HepG2 (cell line): Measurements from ENCODE around the gene PPM1E. TPM values are rescaled to one million over a fixed set of nuclear protein-coding genes. Genes with fewer than 3 reads are reported as not detected.
A peak's percentile ranks its signal among the peaks of the same experiment; 100 is the strongest.

Source experiments
- ATAC-seq: fragments of 200-7000 bp; cut with Tn5 transposase; 3 replicates; pipeline ENCODE4 v1.9.1; 2020; ENCODE audit warnings: mild to moderate bottlenecking, moderate library complexity
- BruUV-seq: library from RNA; stranded (reverse); fragments of 400-500 nt; replicated peaks from 2 replicates; lab custom pipeline; 2021; lab: Mats Ljungman, UMichigan
- CTCF ChIA-PET: fragments of 300-600 bp; formaldehyde crosslinking; extraction: SDS; loops from one replicate; lab custom pipeline; 2021; ENCODE audit warnings: low total read pairs, inconsistent platforms, low intra/inter-chr PET ratio; lab: Yijun Ruan, JAX
- POLR2A ChIA-PET: fragments of 350-600 bp; sonication (Branson Sonifier 250); formaldehyde crosslinking; loops from one replicate; lab custom pipeline; 2020; ENCODE audit warnings: antibody characterized with exemption, inconsistent platforms; lab: Yijun Ruan, JAX
- DNase-seq: peaks from one replicate; pipeline ENCODE4 v3.0.0-alpha.2; 2015; ENCODE audit warnings: low spot score
- FAIRE-seq: peaks from 3 replicates; lab custom pipeline; 2011; peaks lifted over from hg19 to GRCh38; lab: Jason Lieb, UNC
- H2AFZ ChIP-seq: one replicate; pipeline ENCODE4 v1.6.1; 2011; ENCODE audit warnings: low read length, inconsistent platforms
- H3K27ac ChIP-seq: fragments of 300-600 bp; 3 replicates; pipeline ENCODE4 v1.8.0; 2011; ENCODE audit warnings: mixed run types, mild to moderate bottlenecking, mixed read lengths, low read length, inconsistent platforms; ENCODE audit not compliant: insufficient read depth; ENCODE audit errors: extremely low read length
- H3K27me3 ChIP-seq, 2 experiments: fragments of 200-600 bp in 1 of 2; 2 replicates in 1 of 2; 3 replicates in 1 of 2; pipeline versions ENCODE4 v1.6.0 to v1.8.0; 2011; ENCODE audit warnings: low read length in 2 of 2, mild to moderate bottlenecking in 2 of 2, moderate library complexity in 2 of 2, inconsistent platforms in 1 of 2; ENCODE audit not compliant: insufficient read depth in 2 of 2, control insufficient read depth in 1 of 2
- H3K36me3 ChIP-seq, 2 experiments: fragments of 200-600 bp in 1 of 2; replicated peaks in 1 of 2; 2 replicates in 1 of 2; 3 replicates in 1 of 2; pipeline versions ENCODE4 v1.5.1 to v1.8.0; 2011; ENCODE audit warnings: low read length in 2 of 2, inconsistent platforms in 1 of 2; ENCODE audit not compliant: insufficient read depth in 2 of 2, control insufficient read depth in 1 of 2
- H3K4me1 ChIP-seq: 2 replicates; pipeline ENCODE4 v1.5.1; 2012; ENCODE audit warnings: low read length, inconsistent platforms; ENCODE audit not compliant: insufficient read depth
- H3K4me2 ChIP-seq: 2 replicates; pipeline ENCODE4 v1.6.0; 2011; ENCODE audit warnings: low read depth, low read length, inconsistent platforms
- H3K4me3 ChIP-seq, 3 experiments: fragments of 200-600 bp in 1 of 3; sonication (generic), shearing (Covaris generic) in 1 of 3; replicated peaks in 1 of 3; 2 replicates each; pipeline ENCODE4 v1.5.1; 2011 to 2016; ENCODE audit warnings: low read length in 3 of 3, inconsistent platforms in 2 of 3, low read depth in 2 of 3, mild to moderate bottlenecking in 2 of 3, control low read depth in 1 of 3, mixed read lengths in 1 of 3; ENCODE audit not compliant: insufficient read depth in 1 of 3
- H3K79me2 ChIP-seq: one replicate; pipeline ENCODE4 v1.6.1; 2011; ENCODE audit warnings: low read length, inconsistent platforms; ENCODE audit not compliant: insufficient read depth
- H3K9ac ChIP-seq: 2 replicates; pipeline ENCODE4 v1.6.0; 2011; ENCODE audit warnings: mild to moderate bottlenecking, low read depth, low read length, inconsistent platforms; ENCODE audit not compliant: insufficient read depth
- H3K9me3 ChIP-seq: 2 replicates; pipeline ENCODE4 v1.5.1; 2012; ENCODE audit warnings: mild to moderate bottlenecking, low read length
- H4K20me1 ChIP-seq: 2 replicates; pipeline ENCODE4 v1.6.0; 2011; ENCODE audit warnings: inconsistent platforms, mild to moderate bottlenecking, low read length, moderate library complexity; ENCODE audit not compliant: insufficient read depth
- CEBPG ChIP-seq: IDR thresholded peaks from 2 replicates; pipeline ENCODE4 v1.6.1; 2016
- SAP130 ChIP-seq: IDR thresholded peaks from 2 replicates; pipeline ENCODE4 v1.6.1; 2016; ENCODE audit warnings: low read depth
- STAG1 ChIP-seq: sonication (generic); formaldehyde crosslinking; IDR thresholded peaks from 2 replicates; pipeline ENCODE4 v1.4.0; 2020; ENCODE audit warnings: missing genetic modification reagents
- ZNF550 ChIP-seq: sonication (generic); formaldehyde crosslinking; IDR thresholded peaks from 2 replicates; pipeline ENCODE4 v1.4.0; 2020; ENCODE audit warnings: mild to moderate bottlenecking, missing genetic modification reagents, borderline replicate concordance
- WGBS: methylation state at CpG from one replicate; pipeline ENCODE4 v1.1.6; 2017; ENCODE audit warnings: low lambda C conversion rate; 5-methylcytosine and 5-hydroxymethylcytosine counted together
- in situ Hi-C: cut with HindIII; loops from 2 replicates; pipeline ENCODE4 v1.10.0; 2017; ENCODE audit warnings: low pct_unique_long_range_greater_than_20kb; ENCODE audit not compliant: extremely low pct_ligation_motif_present
- intact Hi-C: fragments of 100-400 bp; cut with micrococcal nuclease; formaldehyde crosslinking; loops from one replicate; pipeline ENCODE4 v1.10.0; 2022; ENCODE audit not compliant: unreplicated experiment
- polyA plus RNA-seq, 8 experiments: library from polyadenylated mRNA; depleted of rRNA in 3 of 8; stranded (reverse) in 7 of 8; unstranded in 1 of 8; fragments of >200 nt; fragmentation: Illumina TruSeq in 4 of 8; extraction: Trizol in 4 of 8; gene quantifications; 2 replicates each; pipeline versions ENCODE4 v1.2.1 to v1.2.3, GENCODE V29; 2011 to 2016; ENCODE audit warnings: low read depth in 4 of 8, missing spikeins in 1 of 8, mixed read lengths in 1 of 8; ENCODE audit not compliant: insufficient read depth in 1 of 8
- total RNA-seq, 5 experiments: library from RNA; depleted of rRNA; stranded (reverse); fragments of >200 nt; fragmentation: Illumina TruSeq; extraction: Trizol; gene quantifications; 2 replicates each; pipeline ENCODE4 v1.2.3, GENCODE V29; 2016; ENCODE audit warnings: low read depth in 1 of 5
- TF ChIP-seq, protein P1 (sequence below): sonication (generic); formaldehyde crosslinking; IDR thresholded peaks from 2 replicates; pipeline ENCODE4 v1.4.0; 2020; ENCODE audit warnings: missing genetic modification reagents

The PPM1E gene
- total and polyA plus RNA-seq, 2 of the 13 experiments (the other 11 are each of a cell fraction or from before 2014, with no cell fraction given) = 0.15 TPM; not detected in 1

DNA sequence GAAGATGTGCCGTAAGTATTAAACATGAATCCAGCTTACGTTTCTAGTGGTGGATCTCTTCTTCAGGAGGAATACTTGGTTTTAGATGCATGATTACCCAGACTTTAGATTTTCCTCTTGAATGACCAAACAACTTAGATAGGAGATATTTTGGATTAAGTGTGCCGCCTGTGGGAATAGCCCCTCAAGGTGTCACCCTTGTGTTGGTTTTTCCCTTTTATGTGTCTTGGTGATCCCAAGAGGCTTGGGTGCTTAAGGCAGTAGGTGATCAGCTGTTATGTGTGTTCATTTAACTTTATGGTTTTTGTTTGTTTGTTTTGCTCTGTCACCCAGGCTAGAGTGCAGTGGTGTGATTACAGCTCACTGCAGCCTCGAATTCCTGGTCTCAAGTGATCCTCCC is 115.1 kb downstream of the PPM1E start:
- in situ Hi-C loops (no loop called here), intact Hi-C loops (no loop called here)
- BruUV-seq = no TSS peak

More for the DNA sequence above, 115.1 kb downstream of the PPM1E start:
- 23% methylated on average over 4 of the region's 4 CpGs for WGBS
- Histone ChIP-seq H3K27me3 (no peaks in the 10 kb centered on the region), H3K4me2 (no peak overlapping the region), H3K9ac (no peak overlapping the region), H3K9me3 (no peaks in the 10 kb centered on the region), H3K27ac (no peak overlapping the region), H3K4me3 (no peak overlapping the region), H2AFZ (no peak overlapping the region), H3K79me2 (no peaks in the 10 kb centered on the region), H3K4me1 (no peaks in the 10 kb centered on the region), H3K36me3 (no peaks in the 10 kb centered on the region), H4K20me1 (no peaks in the 10 kb centered on the region)
- no peak for TF ChIP-seq ZNF550 (CRISPR knock-in tag)
- no peak for TF ChIP-seq CEBPG (CRISPR knock-in tag)
- TF ChIP-seq, protein P1, sequence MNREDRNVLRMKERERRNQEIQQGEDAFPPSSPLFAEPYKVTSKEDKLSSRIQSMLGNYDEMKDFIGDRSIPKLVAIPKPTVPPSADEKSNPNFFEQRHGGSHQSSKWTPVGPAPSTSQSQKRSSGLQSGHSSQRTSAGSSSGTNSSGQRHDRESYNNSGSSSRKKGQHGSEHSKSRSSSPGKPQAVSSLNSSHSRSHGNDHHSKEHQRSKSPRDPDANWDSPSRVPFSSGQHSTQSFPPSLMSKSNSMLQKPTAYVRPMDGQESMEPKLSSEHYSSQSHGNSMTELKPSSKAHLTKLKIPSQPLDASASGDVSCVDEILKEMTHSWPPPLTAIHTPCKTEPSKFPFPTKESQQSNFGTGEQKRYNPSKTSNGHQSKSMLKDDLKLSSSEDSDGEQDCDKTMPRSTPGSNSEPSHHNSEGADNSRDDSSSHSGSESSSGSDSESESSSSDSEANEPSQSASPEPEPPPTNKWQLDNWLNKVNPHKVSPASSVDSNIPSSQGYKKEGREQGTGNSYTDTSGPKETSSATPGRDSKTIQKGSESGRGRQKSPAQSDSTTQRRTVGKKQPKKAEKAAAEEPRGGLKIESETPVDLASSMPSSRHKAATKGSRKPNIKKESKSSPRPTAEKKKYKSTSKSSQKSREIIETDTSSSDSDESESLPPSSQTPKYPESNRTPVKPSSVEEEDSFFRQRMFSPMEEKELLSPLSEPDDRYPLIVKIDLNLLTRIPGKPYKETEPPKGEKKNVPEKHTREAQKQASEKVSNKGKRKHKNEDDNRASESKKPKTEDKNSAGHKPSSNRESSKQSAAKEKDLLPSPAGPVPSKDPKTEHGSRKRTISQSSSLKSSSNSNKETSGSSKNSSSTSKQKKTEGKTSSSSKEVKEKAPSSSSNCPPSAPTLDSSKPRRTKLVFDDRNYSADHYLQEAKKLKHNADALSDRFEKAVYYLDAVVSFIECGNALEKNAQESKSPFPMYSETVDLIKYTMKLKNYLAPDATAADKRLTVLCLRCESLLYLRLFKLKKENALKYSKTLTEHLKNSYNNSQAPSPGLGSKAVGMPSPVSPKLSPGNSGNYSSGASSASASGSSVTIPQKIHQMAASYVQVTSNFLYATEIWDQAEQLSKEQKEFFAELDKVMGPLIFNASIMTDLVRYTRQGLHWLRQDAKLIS (CRISPR knock-in tag) = no peak
- 0 out of 2 replicates have a peak, but pooled peaks have one; percentile 4 for TF ChIP-seq STAG1
- TF ChIP-seq SAP130 (CRISPR knock-in tag) = no peak
- DNase-seq (no peak), FAIRE-seq (no peak), ATAC-seq (no peak)
- ChIA-PET CTCF (no interaction called here), POLR2A (no interaction called here)
